Epithelial cell of esophagus (primary cell): ENCODE data around the gene GDPD4.

ENCODE experiments used
- DNase-seq: peaks from one replicate; pipeline ENCODE4 v3.0.0; 2010; ENCODE audit warnings: low read depth
- H3K4me3 ChIP-seq: 2 replicates; pipeline ENCODE4 v1.5.1; 2011; ENCODE audit warnings: mild to moderate bottlenecking, low read length, control low read depth
- CTCF ChIP-seq: IDR thresholded peaks from 2 replicates; pipeline ENCODE4 v1.5.1; 2011; ENCODE audit warnings: low read depth, mild to moderate bottlenecking, low read length, control low read depth, inconsistent platforms; ENCODE audit not compliant: insufficient read depth; ENCODE audit errors: missing control alignments

Gene GDPD4

GRCh38 chr11:77187111-77187750, 114.3 kb downstream of the GDPD4 start:
- H3K4me3 ChIP-seq: no peak overlapping the region
- no peak for TF ChIP-seq CTCF
- no peak for DNase-seq

GRCh38 chr11:77186302-77186701, 115.2 kb downstream of the GDPD4 start:
- H3K4me3 ChIP-seq: no peak overlapping the region
- DNase-seq: no peak
- TF ChIP-seq CTCF: no peak

- no peak for DNase-seq
- no peak for TF ChIP-seq CTCF
- no peak overlapping the region for H3K4me3 ChIP-seq
Observed at GRCh38 chr11:77184136-77184860, 117.2 kb downstream of the GDPD4 start.

- no peak for TF ChIP-seq CTCF
- no peak for DNase-seq
- no peak overlapping the region for H3K4me3 ChIP-seq
Observed at GRCh38 chr11:77183431-77183984, 118.0 kb downstream of the GDPD4 start.

GRCh38 chr11:77182542-77183430, 118.7 kb downstream of the GDPD4 start:
- DNase-seq: no peak
- no peak for TF ChIP-seq CTCF
- H3K4me3 ChIP-seq: no peak overlapping the region

GRCh38 chr11:77181799-77182541, 119.5 kb downstream of the GDPD4 start:
- no peak overlapping the region for H3K4me3 ChIP-seq
- TF ChIP-seq CTCF: no peak
- no peak for DNase-seq
